ENCODE data around the gene RNF2. TPM values are rescaled to one million over a fixed set of nuclear protein-coding genes. Genes with fewer than 3 reads are reported as not detected.

RNF2 gene
- total RNA-seq, 4 donors from 2014 or later, result 11.3 to 18.6 (median 16.2) TPM

DNA sequence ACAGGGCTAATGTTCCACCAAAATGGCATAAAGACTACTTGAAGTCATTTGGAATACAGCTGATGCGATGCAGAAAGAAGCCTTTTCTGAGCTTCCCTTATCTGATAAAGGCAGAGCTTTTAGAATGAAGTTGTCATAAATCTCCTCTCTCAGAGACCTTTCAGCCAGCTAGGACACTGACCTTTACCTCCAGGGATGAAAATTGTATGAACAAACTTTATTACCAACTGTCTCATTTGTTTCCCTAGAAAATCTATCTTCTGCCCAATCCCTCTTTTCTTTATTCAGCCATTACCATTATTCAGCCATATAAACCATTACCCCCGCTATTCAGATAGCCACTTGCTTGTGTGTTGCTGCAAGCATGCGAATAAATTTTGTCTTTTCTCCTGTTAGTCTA is 29.7 kb upstream of the RNF2 start:
- Histone ChIP-seq H3K27me3 (no peaks in the 10 kb centered on the region), H3K36me3 (no peaks in the 10 kb centered on the region), H3K9me3 (no peaks in the 10 kb centered on the region), H3K4me3 (no peak overlapping the region), H3K27ac (no peak overlapping the region), H3K4me1 (no peaks in the 10 kb centered on the region)
- 89% methylated on average over 3 of the region's 3 CpGs for WGBS
- DNase-seq (ENCODE audit: low spot score in 2 of 2), result no peak
- no peak for TF ChIP-seq EP300 (IDR thresholded peaks at IDR 0.05)
- no peak for TF ChIP-seq CTCF (IDR thresholded peaks at IDR 0.05)
- no peak for TF ChIP-seq POLR2AphosphoS5 (IDR thresholded peaks at IDR 0.05)
- TF ChIP-seq POLR2A (IDR thresholded peaks at IDR 0.05), result no peak

DNA sequence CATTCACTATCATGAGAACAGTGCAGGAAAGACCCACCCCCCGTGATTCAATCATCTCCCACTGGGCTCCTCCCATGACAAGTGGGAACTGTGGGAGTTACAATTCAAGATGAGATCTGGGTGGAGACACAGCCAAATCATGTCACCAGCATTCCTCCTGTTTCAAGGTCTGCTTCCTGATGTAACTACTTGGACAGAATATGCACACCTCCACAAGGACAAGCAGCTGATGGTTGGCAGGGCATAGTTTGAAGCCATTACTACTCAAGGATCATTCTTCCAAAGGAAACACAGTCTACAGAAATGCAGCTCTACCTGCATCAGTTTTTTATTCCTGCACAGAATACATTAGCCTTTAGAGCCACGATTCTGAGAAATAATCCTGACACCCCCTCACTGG is 28.5 kb upstream of the RNF2 start:
- no peak for TF ChIP-seq POLR2A (IDR thresholded peaks at IDR 0.05)
- TF ChIP-seq EP300 (IDR thresholded peaks at IDR 0.05), result no peak
- no peak for TF ChIP-seq CTCF (IDR thresholded peaks at IDR 0.05)
- no peak for TF ChIP-seq POLR2AphosphoS5 (IDR thresholded peaks at IDR 0.05)
- no peak overlapping the region for H3K4me3 ChIP-seq
- whole genome bisulfite sequencing, result 78% methylated on average over 2 of the region's 2 CpGs
- H3K27ac ChIP-seq, result no peak overlapping the region
- no peaks in the 10 kb centered on the region for H3K36me3 ChIP-seq
- H3K9me3 ChIP-seq, result no peaks in the 10 kb centered on the region
- no peaks in the 10 kb centered on the region for H3K27me3 ChIP-seq
- no peak for DNase-seq (ENCODE audit: low spot score in 2 of 2)
- no peaks in the 10 kb centered on the region for H3K4me1 ChIP-seq

DNA sequence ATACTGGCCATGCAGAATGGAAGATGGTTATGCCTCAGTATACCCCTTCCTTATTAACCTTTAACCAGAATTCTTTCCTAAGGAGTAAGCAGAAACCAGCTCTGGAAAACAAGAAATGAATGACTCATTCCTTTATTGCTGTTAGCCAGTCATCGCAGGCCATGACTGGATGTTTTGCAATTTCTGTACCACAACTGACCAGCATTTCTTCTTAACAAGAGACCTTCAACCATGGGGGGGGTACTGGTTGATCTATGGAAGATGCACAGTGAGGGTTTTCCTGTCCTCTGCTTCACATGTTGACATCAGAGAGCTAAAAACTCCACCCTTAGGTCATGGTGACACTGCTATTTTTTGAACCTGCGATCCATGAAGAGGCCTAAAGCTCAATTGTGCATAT is 28.0 kb upstream of the RNF2 start:
- Histone ChIP-seq H3K27me3 (no peaks in the 10 kb centered on the region), H3K9me3 (no peaks in the 10 kb centered on the region), H3K4me1 (no peaks in the 10 kb centered on the region), H3K36me3 (no peaks in the 10 kb centered on the region), H3K4me3 (no peak overlapping the region), H3K27ac (no peak overlapping the region)
- WGBS, result 72% methylated on average over 2 of the region's 2 CpGs
- no peak for DNase-seq (ENCODE audit: low spot score in 2 of 2)
- TF ChIP-seq EP300 (IDR thresholded peaks at IDR 0.05) (no peak), POLR2A (IDR thresholded peaks at IDR 0.05) (no peak)

DNA sequence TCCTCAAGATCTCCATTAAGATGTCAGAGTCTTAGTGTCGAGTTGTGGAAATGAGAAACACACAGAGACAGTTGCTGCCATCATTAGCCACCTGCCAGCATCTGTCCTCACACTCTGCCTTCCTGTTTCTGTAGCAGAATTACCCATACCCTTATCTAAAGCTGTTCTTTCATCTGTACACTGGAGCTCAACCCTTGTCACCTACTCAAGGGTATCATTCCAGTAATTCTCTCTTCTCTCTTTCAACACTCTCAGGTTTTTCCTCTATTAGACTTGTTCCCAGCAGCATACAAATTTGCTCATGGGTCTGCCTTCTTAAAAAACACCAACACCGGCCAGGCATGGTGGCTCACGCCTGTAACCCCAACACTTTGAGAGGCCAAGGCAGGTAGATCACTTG is 27.4 kb upstream of the RNF2 start:
- no peak for DNase-seq (ENCODE audit: low spot score in 2 of 2)
- Histone ChIP-seq H3K4me3 (no peak overlapping the region), H3K36me3 (no peaks in the 10 kb centered on the region), H3K27me3 (no peaks in the 10 kb centered on the region), H3K27ac (no peak overlapping the region), H3K9me3 (no peaks in the 10 kb centered on the region), H3K4me1 (no peaks in the 10 kb centered on the region)
- WGBS, result 83% methylated on average over 3 of the region's 3 CpGs
- TF ChIP-seq CTCF (IDR thresholded peaks at IDR 0.05), result no peak
- TF ChIP-seq EP300 (IDR thresholded peaks at IDR 0.05), result no peak
- no peak for TF ChIP-seq POLR2AphosphoS5 (IDR thresholded peaks at IDR 0.05)
- no peak for TF ChIP-seq POLR2A (IDR thresholded peaks at IDR 0.05)

- Histone ChIP-seq H3K27me3 (no peaks in the 10 kb centered on the region), H3K36me3 (no peaks in the 10 kb centered on the region), H3K27ac (no peak overlapping the region), H3K4me1 (no peaks in the 10 kb centered on the region), H3K9me3 (no peaks in the 10 kb centered on the region), H3K4me3 (no peak overlapping the region)
- TF ChIP-seq EP300 (IDR thresholded peaks at IDR 0.05), result no peak
- no peak for DNase-seq (ENCODE audit: low spot score in 2 of 2)
- 98% methylated on average over 4 of the region's 4 CpGs for WGBS
These were observed 18.0 kb upstream of the RNF2 start for GRCh38 chr1:185027252-185027882.

DNA sequence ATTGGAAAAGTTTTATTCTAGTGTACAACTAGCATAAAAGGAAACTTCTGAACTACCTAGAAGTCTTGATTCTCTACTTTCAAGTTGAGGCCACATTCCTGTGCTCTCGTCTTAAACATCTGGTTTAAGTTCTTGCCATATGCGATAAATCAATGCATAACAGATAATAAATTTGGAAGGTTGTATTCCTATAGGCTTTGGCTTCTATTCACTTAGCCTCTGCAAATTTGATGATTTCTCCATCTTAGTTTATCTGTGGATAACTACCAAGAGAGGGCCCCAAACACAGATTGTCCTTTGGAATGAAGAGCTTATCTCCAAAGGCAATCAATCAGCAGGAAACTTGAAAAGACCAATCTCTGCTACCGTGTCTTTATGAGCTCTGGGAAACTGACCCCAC is 11.7 kb upstream of the RNF2 start:
- Histone ChIP-seq H3K36me3 (no peaks in the 10 kb centered on the region), H3K9me3 (no peaks in the 10 kb centered on the region), H3K4me3 (no peak overlapping the region), H3K27ac (no peak overlapping the region), H3K27me3 (no peaks in the 10 kb centered on the region), H3K4me1 (no peaks in the 10 kb centered on the region)
- WGBS, result 63% methylated on average over 3 of the region's 3 CpGs
- no peak for DNase-seq (ENCODE audit: low spot score in 2 of 2)
- no peak for TF ChIP-seq CTCF (IDR thresholded peaks at IDR 0.05)

Data from suprapubic skin (tissue), 4 donors.